Adipocyte (in vitro differentiated cells): ENCODE measurements around the gene ACVR1.

Experiments
- DNase-seq: peaks from one replicate; pipeline ENCODE4 v3.0.0-alpha.2; 2015; ENCODE audit warnings: low read depth
- H3K27me3 ChIP-seq: replicated peaks from 2 replicates; pipeline ENCODE4 v1.7.0; 2013; ENCODE audit warnings: mild to moderate bottlenecking, low read length, moderate library complexity; ENCODE audit not compliant: control insufficient read depth, insufficient read depth
- H3K36me3 ChIP-seq: 2 replicates; pipeline ENCODE4 v1.7.0; 2013; ENCODE audit warnings: low read length, mild to moderate bottlenecking, moderate library complexity; ENCODE audit not compliant: control insufficient read depth, insufficient read depth, severe bottlenecking
- H3K4me1 ChIP-seq: 2 replicates; pipeline ENCODE4 v1.7.0; 2013; ENCODE audit warnings: mild to moderate bottlenecking, low read length, moderate library complexity; ENCODE audit not compliant: control insufficient read depth, insufficient read depth
- H3K4me3 ChIP-seq: 2 replicates; pipeline ENCODE4 v1.7.0; 2013; ENCODE audit warnings: mild to moderate bottlenecking, low read length, moderate library complexity
- H3K9ac ChIP-seq: 2 replicates; pipeline ENCODE4 v1.7.0; 2013; ENCODE audit warnings: mild to moderate bottlenecking, low read length, moderate library complexity
- H3K9me3 ChIP-seq: 2 replicates; pipeline ENCODE4 v1.7.0; 2013; ENCODE audit warnings: mild to moderate bottlenecking, low read length, moderate library complexity; ENCODE audit not compliant: control insufficient read depth

ACVR1 gene

DNA sequence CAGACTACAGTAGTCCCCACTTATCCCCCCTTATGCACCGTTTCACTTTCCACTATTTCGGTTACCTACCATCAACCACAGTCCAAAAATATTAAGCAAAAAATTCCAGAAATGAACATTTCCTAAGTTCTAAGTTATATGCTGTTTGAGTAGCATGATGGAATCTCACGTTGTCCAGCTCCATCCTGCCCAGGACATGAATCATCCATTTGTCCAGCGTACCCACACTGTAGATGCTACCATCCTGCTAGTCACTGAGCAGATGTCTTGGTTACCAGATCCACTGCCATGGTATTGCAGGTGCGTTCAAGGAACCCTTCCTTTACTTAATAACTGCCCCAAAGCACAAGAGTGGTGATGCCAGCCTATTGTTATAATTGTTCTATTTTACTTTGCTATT lies 87.9 kb downstream of the ACVR1 start:
- no peak overlapping the region for H3K9ac ChIP-seq
- H3K27me3 ChIP-seq = no peaks in the 10 kb centered on the region
- no peaks in the 10 kb centered on the region for H3K9me3 ChIP-seq
- peaks cover 55% of the 10 kb centered on the region for H3K4me1 ChIP-seq
- no peak overlapping the region for H3K4me3 ChIP-seq
- no peaks in the 10 kb centered on the region for H3K36me3 ChIP-seq
- no peak for DNase-seq

DNA sequence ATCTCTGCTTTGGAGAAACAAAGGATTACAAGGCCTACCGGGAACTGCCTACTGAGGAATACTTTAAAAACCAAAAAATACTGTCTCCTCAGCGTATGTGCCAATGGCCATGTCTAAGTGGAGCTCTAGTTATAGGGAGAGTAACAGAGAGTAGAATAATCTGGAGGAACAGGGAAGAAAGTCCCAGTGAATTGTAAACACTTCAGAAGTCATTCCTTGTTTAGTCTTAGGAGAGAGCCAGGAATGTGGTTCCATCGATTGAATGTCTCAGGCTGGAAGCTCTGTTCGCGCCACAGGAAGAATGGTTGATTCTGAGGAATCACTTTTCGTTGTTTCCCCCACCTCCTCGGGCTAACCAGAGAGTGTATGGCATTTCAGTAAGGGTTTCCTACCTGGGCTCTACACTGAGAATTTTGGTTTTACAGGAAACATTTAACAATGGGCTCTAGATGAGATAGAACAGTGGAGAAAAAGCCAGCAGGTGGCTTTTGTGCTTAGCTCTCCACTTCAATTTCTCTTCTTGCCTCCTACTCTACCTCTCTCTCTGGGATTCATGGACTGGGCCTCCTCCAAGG lies 88.7 kb downstream of the ACVR1 start:
- Histone ChIP-seq H3K9me3 (no peaks in the 10 kb centered on the region), H3K27me3 (no peaks in the 10 kb centered on the region), H3K4me3 (no peak overlapping the region), H3K4me1 (peaks cover 48% of the 10 kb centered on the region), H3K9ac (no peak overlapping the region), H3K36me3 (no peaks in the 10 kb centered on the region)
- no peak for DNase-seq

DNA sequence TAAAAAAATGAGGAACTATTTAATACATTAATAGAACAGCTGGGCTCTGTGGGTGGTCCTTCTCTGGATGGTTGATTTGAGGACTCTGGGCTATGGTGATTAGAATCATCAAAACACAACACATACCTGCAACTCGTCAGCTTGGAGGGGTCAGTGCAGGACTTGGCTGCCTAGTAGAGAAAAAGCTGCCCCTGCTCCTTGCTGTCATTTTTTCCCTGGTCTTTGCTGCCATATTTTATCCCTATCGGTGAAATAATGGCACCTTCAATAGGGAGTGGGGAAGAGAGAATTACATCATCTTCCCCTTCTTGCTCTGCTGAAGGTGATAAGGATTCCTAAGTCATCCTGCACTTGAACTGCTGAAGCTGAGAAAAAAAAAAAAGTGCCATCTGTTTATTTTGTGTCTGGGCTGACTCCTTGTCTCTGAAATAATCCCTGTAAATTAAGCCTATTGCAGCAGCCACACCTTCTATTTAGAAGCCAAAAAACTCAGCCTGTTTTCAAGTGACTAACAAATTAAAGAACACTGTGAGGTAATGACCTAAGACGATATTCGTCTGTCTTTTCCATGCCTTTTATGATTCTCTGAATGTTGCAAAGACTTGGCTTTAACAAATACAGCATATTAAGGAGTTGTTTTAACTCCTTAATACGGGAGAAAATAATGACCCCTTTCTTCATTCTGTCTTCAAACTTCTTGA lies 89.3 kb downstream of the ACVR1 start:
- no peaks in the 10 kb centered on the region for H3K36me3 ChIP-seq
- no peaks in the 10 kb centered on the region for H3K27me3 ChIP-seq
- H3K4me3 ChIP-seq = no peak overlapping the region
- H3K9ac ChIP-seq = no peak overlapping the region
- H3K9me3 ChIP-seq = no peaks in the 10 kb centered on the region
- peaks cover 44% of the 10 kb centered on the region for H3K4me1 ChIP-seq
- no peak for DNase-seq

DNA sequence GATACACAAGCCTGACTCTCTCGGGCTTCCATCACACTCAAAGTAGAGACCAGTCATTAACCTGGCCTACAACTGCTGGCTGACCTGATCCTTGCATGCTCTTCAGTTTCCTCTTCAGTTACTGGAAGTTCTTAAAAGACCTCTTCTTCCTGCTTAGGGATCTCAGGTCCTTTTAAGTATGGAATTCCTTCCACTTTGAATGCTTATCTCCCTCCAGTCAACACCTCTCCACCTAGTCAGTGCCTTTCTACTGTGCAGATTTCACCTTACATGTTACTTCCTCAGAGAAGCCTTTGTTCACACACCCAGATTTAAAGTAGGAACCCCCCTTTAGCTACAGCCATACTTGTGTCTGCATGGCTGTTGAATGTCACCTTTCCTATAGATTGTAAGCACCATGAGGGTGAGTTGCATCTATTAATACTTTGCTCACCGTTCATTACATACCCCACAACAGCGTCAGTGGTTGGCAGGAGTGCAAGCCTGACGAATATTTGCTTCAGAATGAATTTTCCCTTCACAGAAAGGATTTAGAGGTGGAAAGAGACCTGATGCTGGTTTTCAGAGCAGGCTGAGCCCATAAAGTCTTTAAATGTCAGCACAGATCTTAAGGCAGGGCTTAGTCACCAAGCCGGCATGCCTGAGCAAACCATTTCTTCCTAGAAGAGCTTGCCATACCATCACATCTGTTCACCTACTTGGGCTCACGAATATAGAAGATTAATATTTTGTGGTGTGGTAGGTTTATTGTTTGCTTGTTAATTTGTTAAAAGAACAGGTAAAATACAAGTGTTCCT lies 90.1 kb downstream of the ACVR1 start:
- Histone ChIP-seq H3K4me1 (peaks cover 44% of the 10 kb centered on the region), H3K27me3 (no peaks in the 10 kb centered on the region), H3K36me3 (no peaks in the 10 kb centered on the region), H3K9ac (no peak overlapping the region), H3K4me3 (no peak overlapping the region), H3K9me3 (no peaks in the 10 kb centered on the region)
- DNase-seq = peak; percentile 26

DNA sequence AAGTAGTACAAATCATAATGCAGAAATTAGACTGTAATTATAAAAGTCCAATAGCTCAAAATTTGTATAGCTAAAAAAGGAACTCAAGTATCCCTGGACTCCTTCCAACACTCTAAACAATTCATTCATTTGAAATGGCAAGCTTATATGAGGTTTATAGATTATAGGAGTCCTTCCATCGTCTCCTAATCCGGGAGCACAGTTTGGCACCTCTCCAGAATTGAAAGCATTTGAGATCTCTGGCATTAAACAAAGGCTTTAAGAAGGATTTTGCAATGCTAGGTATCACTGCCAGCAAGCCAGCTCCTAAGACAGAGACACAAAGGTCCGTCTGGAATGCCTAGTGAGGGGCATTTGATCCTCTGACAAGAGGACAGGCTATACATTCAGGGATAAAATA lies 90.9 kb downstream of the ACVR1 start:
- Histone ChIP-seq H3K9me3 (no peaks in the 10 kb centered on the region), H3K27me3 (no peaks in the 10 kb centered on the region), H3K4me1 (peaks cover 44% of the 10 kb centered on the region), H3K9ac (no peak overlapping the region), H3K36me3 (peaks cover 1% of the 10 kb centered on the region), H3K4me3 (no peak overlapping the region)
- DNase-seq = peak; percentile 66

DNA sequence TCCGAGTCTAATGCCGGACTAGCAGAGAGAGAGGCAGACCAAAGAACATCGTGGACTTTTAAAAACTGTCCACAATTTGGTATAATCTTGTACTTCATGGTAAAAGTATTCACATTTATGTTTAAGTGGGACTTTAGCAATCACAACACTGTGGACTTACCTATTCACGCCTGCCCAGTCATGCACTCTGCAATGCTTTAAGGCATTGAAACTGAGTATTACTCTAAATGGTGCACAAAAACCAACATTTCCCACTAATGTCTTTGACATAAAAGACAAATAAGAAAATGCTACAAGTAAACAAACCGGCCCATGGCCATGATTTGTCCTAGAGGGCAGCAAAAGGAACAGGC lies 91.3 kb downstream of the ACVR1 start:
- Histone ChIP-seq H3K4me1 (peaks cover 44% of the 10 kb centered on the region), H3K27me3 (no peaks in the 10 kb centered on the region)

DNA sequence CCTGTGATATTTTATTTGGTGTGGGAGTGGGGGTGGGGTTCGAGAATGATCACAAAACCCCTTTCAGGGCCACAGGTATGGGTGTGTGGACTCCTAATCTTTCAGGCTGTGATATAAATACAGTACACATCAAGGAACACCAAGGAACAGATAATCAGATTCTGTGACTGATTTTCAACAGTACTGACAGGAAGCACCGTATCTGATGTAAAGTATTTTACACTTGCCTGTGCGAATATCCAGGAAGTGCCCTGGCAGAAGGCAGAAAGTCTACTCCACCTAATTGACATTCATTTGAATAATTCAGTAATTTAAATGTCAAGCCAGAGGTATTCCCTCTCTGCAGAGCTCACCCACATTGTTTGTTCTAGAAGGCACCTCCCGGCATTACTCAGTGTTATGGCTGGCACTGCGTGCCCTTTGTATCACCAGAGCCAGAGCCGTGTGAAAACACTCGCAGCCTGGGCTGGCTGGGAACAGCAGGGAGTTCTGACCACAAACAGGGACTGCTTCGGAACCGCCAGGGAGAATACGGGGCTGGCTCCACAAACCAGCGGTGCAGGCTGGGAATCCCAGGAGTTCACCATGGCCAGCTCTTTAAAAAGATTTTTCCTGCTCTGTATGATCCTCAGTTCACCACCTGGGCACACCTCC lies 91.8 kb downstream of the ACVR1 start:
- H3K36me3 ChIP-seq = peaks cover 10% of the 10 kb centered on the region
- peaks cover 40% of the 10 kb centered on the region for H3K4me1 ChIP-seq
- H3K27me3 ChIP-seq = no peaks in the 10 kb centered on the region
- DNase-seq = peak; percentile 57
- H3K9me3 ChIP-seq = no peaks in the 10 kb centered on the region
- H3K9ac ChIP-seq = no peak overlapping the region
- H3K4me3 ChIP-seq = no peak overlapping the region

More for the DNA sequence above, 91.3 kb downstream of the ACVR1 start:
- DNase-seq = no peak
- H3K9me3 ChIP-seq = no peaks in the 10 kb centered on the region
- peaks cover 5% of the 10 kb centered on the region for H3K36me3 ChIP-seq
- no peak overlapping the region for H3K9ac ChIP-seq
- H3K4me3 ChIP-seq = no peak overlapping the region

DNA sequence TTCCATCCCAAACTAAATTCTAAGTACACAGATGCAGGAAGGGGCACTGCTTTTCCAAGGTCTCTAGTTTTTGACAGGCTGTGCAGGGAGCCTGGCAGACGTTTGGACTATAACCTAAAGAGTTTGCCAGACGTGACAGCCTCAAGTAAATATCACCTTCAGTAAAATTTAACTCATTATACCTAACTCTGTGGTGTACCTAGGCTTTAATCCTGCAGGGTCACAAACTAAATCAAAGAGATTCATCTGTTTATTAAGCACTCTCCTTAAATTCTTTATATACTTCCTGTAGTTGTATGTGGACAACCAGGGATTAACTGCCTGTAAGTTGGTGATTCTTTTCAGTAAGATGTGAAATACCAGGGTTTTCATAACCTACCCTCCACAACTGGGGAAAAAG lies 92.9 kb downstream of the ACVR1 start:
- Histone ChIP-seq H3K9me3 (no peaks in the 10 kb centered on the region), H3K36me3 (peaks cover 16% of the 10 kb centered on the region), H3K4me3 (no peak overlapping the region), H3K4me1 (peaks cover 33% of the 10 kb centered on the region), H3K27me3 (no peaks in the 10 kb centered on the region), H3K9ac (no peak overlapping the region)
- DNase-seq = no peak

DNA sequence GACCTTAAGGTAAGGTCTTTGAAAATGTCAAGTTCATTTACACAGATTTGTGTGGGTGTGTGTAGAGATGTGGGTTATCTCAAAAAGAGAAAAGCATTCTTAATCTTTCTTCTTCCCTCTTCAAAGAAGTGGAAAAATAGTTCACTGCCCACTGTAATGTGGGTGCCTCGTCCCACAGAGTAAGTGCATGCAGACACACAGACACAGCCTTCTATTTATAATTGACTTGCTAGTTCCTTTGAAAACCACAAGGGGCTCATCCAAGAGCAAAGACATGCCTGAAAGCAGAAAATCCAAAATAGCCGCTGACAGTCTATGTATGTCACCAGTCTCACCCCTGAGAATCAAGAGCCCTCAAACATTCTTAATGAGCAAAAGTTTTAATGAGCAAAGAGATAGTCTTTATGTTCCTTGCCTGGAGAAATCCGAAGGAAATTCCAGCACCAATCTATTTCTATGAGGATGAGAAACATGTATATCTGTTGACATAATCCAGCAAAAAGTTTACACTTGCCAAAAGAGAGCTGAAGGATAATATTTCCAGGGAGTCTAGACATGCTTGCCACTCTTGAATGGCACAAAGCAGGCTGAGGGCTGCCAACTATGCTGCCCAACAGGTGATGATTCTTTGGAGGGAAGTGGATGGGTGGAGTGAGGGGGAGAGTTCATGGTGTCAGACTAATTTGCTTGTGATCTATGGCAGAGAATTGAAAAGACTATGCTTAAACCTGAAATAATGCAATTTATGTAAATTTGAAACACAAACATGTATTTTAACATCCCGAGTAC lies 93.9 kb downstream of the ACVR1 start:
- Histone ChIP-seq H3K9me3 (no peaks in the 10 kb centered on the region), H3K4me1 (peaks cover 33% of the 10 kb centered on the region)
- DNase-seq = peak; percentile 12

DNA sequence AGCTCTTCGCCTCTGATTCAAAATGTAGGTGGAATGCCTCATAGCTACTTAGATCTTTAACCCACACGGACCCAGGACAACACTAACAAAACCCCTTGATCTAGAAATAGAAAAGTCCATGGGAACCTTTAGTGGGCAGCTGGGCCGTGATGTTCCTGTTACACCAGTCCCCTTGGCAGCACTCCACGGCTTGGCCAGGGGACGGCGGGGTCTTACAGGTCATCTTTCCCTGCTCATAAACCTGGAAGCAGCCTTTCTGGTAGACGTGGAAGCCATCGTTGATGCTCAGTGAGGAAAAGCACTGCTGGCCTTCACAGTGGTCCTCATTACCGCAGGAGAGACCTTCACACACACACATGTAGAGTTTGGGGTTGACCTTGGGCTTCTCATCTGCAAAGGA lies 95.9 kb downstream of the ACVR1 start:
- Histone ChIP-seq H3K27me3 (no peaks in the 10 kb centered on the region), H3K9me3 (no peaks in the 10 kb centered on the region), H3K36me3 (peaks cover 34% of the 10 kb centered on the region), H3K4me3 (no peak overlapping the region), H3K4me1 (peaks cover 15% of the 10 kb centered on the region), H3K9ac (no peak overlapping the region)
- DNase-seq = no peak

More for the DNA sequence above, 93.9 kb downstream of the ACVR1 start:
- no peaks in the 10 kb centered on the region for H3K27me3 ChIP-seq
- peaks cover 21% of the 10 kb centered on the region for H3K36me3 ChIP-seq
- H3K9ac ChIP-seq = no peak overlapping the region
- no peak overlapping the region for H3K4me3 ChIP-seq
